Activated T-cell treated with anti-CD3 and anti-CD28 coated beads for 48 hours (primary cell): ENCODE data around the gene ZMYM4.
"Not testable (repeated sequence)": the region's sequence is repeated elsewhere in the genome, so short reads cannot be mapped to it uniquely, and the experiment has no call there.

ENCODE experiments used
- DNase-seq: peaks from one replicate; pipeline ENCODE4 v3.0.0-alpha.2; 2020; ENCODE audit warnings: low read depth

The ZMYM4 gene

GRCh38 chr1:35454176-35454575 lies 185.7 kb downstream of the ZMYM4 start:
- no peak for DNase-seq

GRCh38 chr1:35454616-35455015 lies 186.1 kb downstream of the ZMYM4 start:
- DNase-seq = no peak

- DNase-seq = no peak
Measured at GRCh38 chr1:35460796-35461195, 192.3 kb downstream of the ZMYM4 start.

GRCh38 chr1:35461966-35462651 lies 193.6 kb downstream of the ZMYM4 start:
- no peak for DNase-seq

GRCh38 chr1:35463232-35463631 lies 194.7 kb downstream of the ZMYM4 start:
- DNase-seq = no peak

GRCh38 chr1:35463749-35464148 lies 195.2 kb downstream of the ZMYM4 start:
- DNase-seq = not testable (repeated sequence)

- no peak for DNase-seq
Measured at GRCh38 chr1:35466120-35466519, 197.6 kb downstream of the ZMYM4 start.

- no peak for DNase-seq
Measured at GRCh38 chr1:35470977-35471613, 202.6 kb downstream of the ZMYM4 start.
